GM12878 (cell line): ENCODE data around the gene ARHGAP6. TPM values are rescaled to one million over a fixed set of nuclear protein-coding genes. Genes with fewer than 3 reads are reported as not detected.

Experiments used
- ATAC-seq: fragments of 200-7000 bp; cut with Tn5 transposase; 3 replicates; pipeline ENCODE4 v1.9.1; 2020; ENCODE audit warnings: mild to moderate bottlenecking, moderate library complexity
- BruUV-seq: library from RNA; stranded (reverse); fragments of 400-500 nt; replicated peaks from 2 replicates; lab custom pipeline; 2021; lab: Mats Ljungman, UMichigan
- CTCF ChIA-PET: fragments of 300-600 bp; sonication (Branson Sonifier 250); formaldehyde crosslinking; extraction: SDS; loops from one replicate; lab custom pipeline; 2021; ENCODE audit warnings: inconsistent platforms; lab: Yijun Ruan, JAX
- POLR2A ChIA-PET: fragments of 350-600 bp; formaldehyde crosslinking; extraction: SDS; loops from one replicate; lab custom pipeline; 2021; ENCODE audit warnings: inconsistent platforms; lab: Charles Lee
- RAD21 ChIA-PET: fragments of 300-600 bp; sonication (Branson Sonifier 250); formaldehyde crosslinking; loops from one replicate; lab custom pipeline; 2023; ENCODE audit warnings: antibody characterized with exemption; ENCODE audit not compliant: unreplicated experiment; lab: Charles Lee
- SMC1A ChIA-PET: fragments of 300-600 bp; sonication (Branson Sonifier 250); formaldehyde crosslinking; loops from one replicate; lab custom pipeline; 2023; ENCODE audit not compliant: unreplicated experiment, uncharacterized antibody; lab: Charles Lee
- DNase-seq: peaks from one replicate; pipeline ENCODE4 v3.0.0-alpha.2; 2011; ENCODE audit warnings: low read depth, low spot score
- FAIRE-seq: peaks from 3 replicates; lab custom pipeline; 2011; peaks lifted over from hg19 to GRCh38; lab: Jason Lieb, UNC
- H2AFZ ChIP-seq: 2 replicates; pipeline ENCODE4 v1.6.0; 2011; ENCODE audit warnings: low read depth, low read length, control low read depth; ENCODE audit not compliant: control insufficient read depth
- H3K27ac ChIP-seq: 2 replicates; pipeline ENCODE4 v1.5.1; 2011; ENCODE audit warnings: control low read depth; ENCODE audit not compliant: control insufficient read depth, insufficient read depth
- H3K27me3 ChIP-seq, 2 experiments: replicated peaks in 1 of 2; 2 replicates each; pipeline versions ENCODE4 v1.6.0 to v1.6.1; 2011; ENCODE audit warnings: low read length in 1 of 2; ENCODE audit not compliant: control insufficient read depth in 2 of 2, insufficient read depth in 2 of 2
- H3K36me3 ChIP-seq, 2 experiments: 2 replicates each; pipeline ENCODE4 v1.5.1; 2011; ENCODE audit warnings: low read length in 1 of 2; ENCODE audit not compliant: control insufficient read depth in 2 of 2, insufficient read depth in 2 of 2
- H3K4me1 ChIP-seq: 2 replicates; pipeline ENCODE4 v1.6.1; 2011; ENCODE audit warnings: mild to moderate bottlenecking, low read length, moderate library complexity, mixed read lengths; ENCODE audit not compliant: control insufficient read depth, insufficient read depth
- H3K4me2 ChIP-seq: 2 replicates; pipeline ENCODE4 v1.6.0; 2011; ENCODE audit warnings: control low read depth; ENCODE audit not compliant: control insufficient read depth, insufficient read depth
- H3K4me3 ChIP-seq: fragments of 200-600 bp; sonication (generic); 2 replicates; pipeline ENCODE4 v1.5.1; 2016
- H3K79me2 ChIP-seq: 2 replicates; pipeline ENCODE4 v1.6.0; 2011; ENCODE audit warnings: low read length; ENCODE audit not compliant: control insufficient read depth, insufficient read depth
- H3K9ac ChIP-seq: 2 replicates; pipeline ENCODE4 v1.8.0; 2011; ENCODE audit warnings: low read length, control low read depth, mixed read lengths; ENCODE audit not compliant: control insufficient read depth, insufficient read depth
- H3K9me3 ChIP-seq: replicated peaks from 3 replicates; pipeline ENCODE4 v1.5.1; 2011; ENCODE audit warnings: mild to moderate bottlenecking, low read length; ENCODE audit not compliant: control insufficient read depth, insufficient read depth
- H4K20me1 ChIP-seq: 2 replicates; pipeline ENCODE4 v1.6.0; 2011; ENCODE audit not compliant: control insufficient read depth, insufficient read depth
- CREM ChIP-seq: IDR thresholded peaks from 2 replicates; pipeline ENCODE4 v1.6.1; 2014; ENCODE audit warnings: antibody characterized with exemption, low read depth
- GABPA ChIP-seq: IDR thresholded peaks from 2 replicates; pipeline ENCODE4 v1.6.1; 2014; ENCODE audit warnings: antibody characterized with exemption, low read depth, mild to moderate bottlenecking, inconsistent platforms
- GATAD2B ChIP-seq: fragments of 450-650 bp; conservative IDR thresholded peaks from 2 replicates; pipeline ENCODE4 v1.6.1; 2017; ENCODE audit warnings: low read depth, mild to moderate bottlenecking, moderate library complexity
- HDGF ChIP-seq: fragments of 450-650 bp; IDR thresholded peaks from 2 replicates; pipeline ENCODE4 v1.6.1; 2016; ENCODE audit warnings: antibody characterized with exemption
- KDM1A ChIP-seq: fragments of 200-600 bp; sonication (generic); IDR thresholded peaks from 2 replicates; pipeline ENCODE4 v1.6.1; 2016; ENCODE audit warnings: borderline replicate concordance
- MEF2B ChIP-seq: fragments of 450-650 bp; IDR thresholded peaks from 2 replicates; pipeline ENCODE4 v1.6.1; 2018; ENCODE audit warnings: mild to moderate bottlenecking, moderate library complexity; ENCODE audit not compliant: partially characterized antibody, poor library complexity, severe bottlenecking
- NFIC ChIP-seq: IDR thresholded peaks from 2 replicates; pipeline ENCODE4 v1.6.1; 2012; ENCODE audit warnings: low read depth, mild to moderate bottlenecking, inconsistent platforms, low read length, moderate library complexity
- NFXL1 ChIP-seq: fragments of 450-650 bp; IDR thresholded peaks from 2 replicates; pipeline ENCODE4 v1.6.1; 2017; ENCODE audit warnings: antibody characterized with exemption, mild to moderate bottlenecking, borderline replicate concordance
- POLR2AphosphoS5 ChIP-seq: IDR thresholded peaks from 2 replicates; pipeline ENCODE4 v1.6.1; 2011; ENCODE audit warnings: mild to moderate bottlenecking, low read length, inconsistent platforms
- RAD21 ChIP-seq: IDR thresholded peaks from 2 replicates; pipeline ENCODE4 v1.6.1; 2011; ENCODE audit warnings: mild to moderate bottlenecking, low read depth, low read length, moderate library complexity; ENCODE audit not compliant: insufficient read depth
- SMAD5 ChIP-seq: IDR thresholded peaks from 2 replicates; pipeline ENCODE4 v1.6.1; 2016; ENCODE audit warnings: antibody characterized with exemption, low read depth
- WRNIP1 ChIP-seq: IDR thresholded peaks from 2 replicates; pipeline ENCODE4 v1.6.1; 2011; ENCODE audit warnings: low read depth, low read length, improper control_type of control experiment, borderline replicate concordance
- YBX1 ChIP-seq: fragments of 450-650 bp; IDR thresholded peaks from 2 replicates; pipeline ENCODE4 v1.6.1; 2016; ENCODE audit warnings: antibody characterized with exemption
- ZNF592 ChIP-seq: fragments of 450-650 bp; IDR thresholded peaks from 2 replicates; pipeline ENCODE4 v1.6.1; 2017; ENCODE audit warnings: mild to moderate bottlenecking, moderate library complexity
- ZZZ3 ChIP-seq: IDR thresholded peaks from 2 replicates; pipeline ENCODE4 v1.6.1; 2011; ENCODE audit warnings: low read depth; ENCODE audit not compliant: control insufficient read depth, insufficient read length
- WGBS: methylation state at CpG from one replicate; pipeline ENCODE4 v1.1.6; 2016; ENCODE audit warnings: low lambda C conversion rate; ENCODE audit not compliant: insufficient replicate concordance, insufficient coverage; ENCODE audit errors: missing lambda C conversion rate; 5-methylcytosine and 5-hydroxymethylcytosine counted together
- in situ Hi-C: fragments of 300-500 bp; cut with MboI; formaldehyde crosslinking; loops from 9 replicates; pipeline ENCODE4 v1.14.3; 2018; ENCODE audit warnings: mixed read lengths
- intact Hi-C: fragments of 100-400 bp; cut with micrococcal nuclease; formaldehyde crosslinking; loops from one replicate; pipeline ENCODE4 v1.14.2; 2022; ENCODE audit not compliant: unreplicated experiment
- polyA plus RNA-seq, 11 experiments: library from polyadenylated mRNA; depleted of rRNA in 4 of 11; unstranded in 6 of 11; stranded (reverse) in 5 of 11; fragments of >200 nt; fragmentation: Nextera tagmentation in 4 of 11; fragmentation: Illumina TruSeq in 1 of 11; extraction: Ambion mirVana in 4 of 11; extraction: Trizol in 1 of 11; gene quantifications; 1 replicate in 1 of 11; 2 replicates in 10 of 11; pipeline versions ENCODE4 v1.2.1 to v1.2.3, GENCODE V29; 2011 to 2016; ENCODE audit warnings: inconsistent platforms in 2 of 11, missing spikeins in 2 of 11, low read depth in 1 of 11
- total RNA-seq, 4 experiments: library from RNA; depleted of rRNA in 3 of 4; stranded (reverse); fragments of >200 nt in 3 of 4; fragmentation: Illumina TruSeq in 1 of 4; extraction: Trizol in 1 of 4; gene quantifications; 2 replicates each; pipeline versions ENCODE4 v1.2.1 to v1.2.3, GENCODE V29; 2013 to 2021

The ARHGAP6 gene
- total and polyA plus RNA-seq, 10 of the 15 experiments (the other 5 are each of a cell fraction or from before 2014, with no cell fraction given), result 0.20 to 1.8 (median 0.76) TPM

- no peaks in the 10 kb centered on the region for H3K4me1 ChIP-seq
- 31% methylated on average over 7 of the region's 7 CpGs for WGBS
- in situ Hi-C loops, result no loop called here
- BruUV-seq, result no TSS peak
- H3K79me2 ChIP-seq, result no peaks in the 10 kb centered on the region
- H2AFZ ChIP-seq, result no peak overlapping the region
- ATAC-seq (no peak), DNase-seq (no peak), FAIRE-seq (no peak)
- no peaks in the 10 kb centered on the region for H3K27me3 ChIP-seq
- RAD21 ChIA-PET, result no interaction called here
- no peak overlapping the region for H3K4me3 ChIP-seq
- SMC1A ChIA-PET, result interaction anchor here (1.3 kb wide), 1 partner anchor 26 kb away, joined by 3 read pairs; no protein-coding TSS in a partner anchor
- intact Hi-C loops, result no loop called here
- no peak overlapping the region for H3K4me2 ChIP-seq
- CTCF ChIA-PET, result no interaction called here
- no peak overlapping the region for H3K27ac ChIP-seq
- no peaks in the 10 kb centered on the region for H3K9me3 ChIP-seq
- H4K20me1 ChIP-seq, result no peaks in the 10 kb centered on the region
- TF ChIP-seq RAD21 (no peak), POLR2AphosphoS5 (no peak), ZNF592 (no peak), SMAD5 (no peak), MEF2B (no peak), CREM (no peak), GATAD2B (no peak), HDGF (no peak), WRNIP1 (no peak), NFXL1 (no peak), YBX1 (no peak), NFIC (no peak), GABPA (no peak), KDM1A (no peak), ZZZ3 (no peak)
- no peak overlapping the region for H3K9ac ChIP-seq
- H3K36me3 ChIP-seq, result no peaks in the 10 kb centered on the region
- POLR2A ChIA-PET, result no interaction called here
These were observed 98.0 kb downstream of the ARHGAP6 start for GRCh38 chrX:11567528-11568220.
